Measurements from ENCODE around the gene NUBP1. TPM values are rescaled to one million over a fixed set of nuclear protein-coding genes. Genes with fewer than 3 reads are reported as not detected.

NUBP1 gene
- total RNA-seq (34.0 TPM), polyA plus RNA-seq (ENCODE audit: insufficient read depth in 1 of 8, insufficient read length in 8 of 8, low replicate concordance in 1 of 8) (10 to 100 TPM; 27.0 to 33.5 (median 30.2) TPM)
- long read RNA-seq, donor 1, partial matches to known transcripts: 0 of 1 reads
- long read RNA-seq, donor 1, other reads (novel, unspliced or antisense): 0 of 1 reads
- long read RNA-seq, donor 2, partial matches to known transcripts: 0 of 1 reads
- long read RNA-seq, donor 2, other reads (novel, unspliced or antisense): 0 of 1 reads
- long read RNA-seq, donor 3, transcript NUBP1-201 (11 exons, 1,228 nt): major isoform, 13 of 20 reads
- long read RNA-seq, donor 3, partial matches to known transcripts: 0 of 20 reads
- long read RNA-seq, donor 3, other reads (novel, unspliced or antisense): 5 of 20 reads
- long read RNA-seq, donor 4, partial matches to known transcripts: 0 of 2 reads
- long read RNA-seq, donor 4, other reads (novel, unspliced or antisense): 0 of 2 reads
- long read RNA-seq, donor 5, transcript NUBP1-201 (11 exons, 1,228 nt): major isoform, 10 of 19 reads
- long read RNA-seq, donor 5, partial matches to known transcripts: 8 of 19 reads
- long read RNA-seq, donor 5, other reads (novel, unspliced or antisense): 0 of 19 reads
- long read RNA-seq, donor 6, transcript NUBP1-201 (11 exons, 1,228 nt): major isoform, 14 of 15 reads
- long read RNA-seq, donor 6, partial matches to known transcripts: 0 of 15 reads
- long read RNA-seq, donor 6, other reads (novel, unspliced or antisense): 0 of 15 reads
- long read RNA-seq, donor 7, transcript NUBP1-201 (11 exons, 1,228 nt): major isoform, 8 of 8 reads
- long read RNA-seq, donor 7, partial matches to known transcripts: 0 of 8 reads
- long read RNA-seq, donor 7, other reads (novel, unspliced or antisense): 0 of 8 reads
- long read RNA-seq, donor 8, transcript NUBP1-201 (11 exons, 1,228 nt): major isoform, 7 of 7 reads
- long read RNA-seq, donor 8, partial matches to known transcripts: 0 of 7 reads
- long read RNA-seq, donor 8, other reads (novel, unspliced or antisense): 0 of 7 reads
- long read RNA-seq, donor 9, transcript NUBP1-201 (11 exons, 1,228 nt): major isoform, 5 of 5 reads
- long read RNA-seq, donor 9, partial matches to known transcripts: 0 of 5 reads
- long read RNA-seq, donor 9, other reads (novel, unspliced or antisense): 0 of 5 reads
- long read RNA-seq, donor 10, transcript NUBP1-201 (11 exons, 1,228 nt): major isoform, 8 of 9 reads
- long read RNA-seq, donor 10, partial matches to known transcripts: 0 of 9 reads
- long read RNA-seq, donor 10, other reads (novel, unspliced or antisense): 0 of 9 reads
- long read RNA-seq, donor 11, transcript NUBP1-201 (11 exons, 1,228 nt): major isoform, 5 of 6 reads
- long read RNA-seq, donor 11, partial matches to known transcripts: 0 of 6 reads
- long read RNA-seq, donor 11, other reads (novel, unspliced or antisense): 0 of 6 reads

DNA sequence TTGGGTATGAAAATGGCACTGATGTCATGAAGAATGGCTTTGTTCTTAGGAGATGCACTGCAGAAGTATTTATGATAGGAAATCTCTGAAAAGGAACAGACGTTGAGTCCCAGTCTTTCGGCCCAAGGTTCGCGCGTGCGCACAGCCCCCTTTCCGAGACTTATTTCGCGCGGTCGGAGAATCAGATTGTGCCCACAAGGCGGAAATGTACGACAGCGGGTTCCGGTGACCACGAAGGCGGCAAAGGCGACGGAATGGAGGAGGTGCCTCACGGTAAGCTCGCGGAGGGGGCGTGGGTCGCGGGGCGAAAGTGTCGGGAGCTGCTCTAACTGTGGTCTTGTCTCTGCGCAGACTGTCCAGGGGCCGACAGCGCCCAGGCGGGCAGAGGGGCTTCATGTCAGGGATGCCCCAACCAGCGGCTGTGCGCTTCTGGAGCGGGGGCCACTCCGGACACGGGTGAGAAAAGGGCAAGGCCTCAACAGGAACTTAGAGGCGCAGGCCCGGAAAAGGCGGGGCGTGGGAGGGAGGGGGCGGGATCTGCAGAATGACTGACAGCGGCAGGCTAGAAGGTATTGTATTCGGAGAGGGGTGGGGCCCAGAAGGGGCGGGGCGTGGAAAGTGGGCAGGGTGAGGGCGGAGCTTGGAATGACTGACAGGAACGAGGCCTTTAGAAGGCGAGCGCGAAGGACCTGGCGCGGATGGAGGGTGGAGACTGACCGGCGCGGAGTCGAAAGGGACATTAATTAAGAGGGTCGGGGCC, at the start of gene NUBP1:
Gene NUBP1, plus strand, starts transcription at position 233 of the 760 bp plus-strand sequence. Its CDS starts 22 bp downstream, at position 255.
- Histone ChIP-seq H3K27me3 (ENCODE audit: control insufficient read depth, insufficient read depth, low read length) (no peaks in the 10 kb centered on the region), H3K4me1 (ENCODE audit: control insufficient read depth, insufficient read depth, low read length) (peaks cover 25% of the 10 kb centered on the region), H3K27ac (ENCODE audit: low read length) (peak within 1 kb of the TSS; percentile 99), H3K4me3 (ENCODE audit: low read length) (peak within 1 kb of the TSS; percentile 69), H3K36me3 (ENCODE audit: control insufficient read depth, insufficient read depth, low read length) (peaks cover 21% of the 10 kb centered on the region), H3K9me3 (replicated peaks; ENCODE audit: control insufficient read depth, low read depth, low read length) (no peaks in the 10 kb centered on the region)
- peak; percentile 99 for DNase-seq
- under 1% methylated on average over 57 of the region's 57 CpGs for WGBS (ENCODE audit: insufficient coverage)

DNA sequence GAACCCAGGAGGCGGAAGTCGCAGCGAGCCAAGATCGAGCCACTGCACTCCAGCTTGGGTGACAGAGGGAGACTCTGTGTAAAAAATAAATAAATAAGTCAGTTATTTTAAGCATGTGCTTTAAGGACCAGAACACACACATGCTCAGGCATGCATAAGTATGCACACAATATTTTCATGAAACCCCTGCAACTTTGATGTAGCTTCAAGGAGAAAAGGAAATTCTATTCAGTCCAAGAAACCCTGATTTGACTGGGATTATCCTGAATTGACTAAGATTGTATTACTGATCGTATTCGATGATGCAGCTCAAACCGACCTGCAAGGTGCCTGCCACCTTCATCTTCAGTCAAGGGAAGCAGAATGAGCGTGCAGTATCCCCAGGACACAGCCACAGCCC, 49.8 kb upstream of the NUBP1 start:
- no peaks in the 10 kb centered on the region for H3K36me3 ChIP-seq (ENCODE audit: control insufficient read depth, insufficient read depth, low read length)
- no peaks in the 10 kb centered on the region for H3K4me1 ChIP-seq (ENCODE audit: control insufficient read depth, insufficient read depth, low read length)
- peaks cover 2% of the 10 kb centered on the region for H3K27me3 ChIP-seq (ENCODE audit: control insufficient read depth, insufficient read depth, low read length)
- 93% methylated on average over 6 of the region's 8 CpGs for WGBS (ENCODE audit: insufficient coverage)
- H3K4me3 ChIP-seq (ENCODE audit: low read length): no peak overlapping the region
- no peak for DNase-seq
- no peak overlapping the region for H3K27ac ChIP-seq (ENCODE audit: low read length)
- no peaks in the 10 kb centered on the region for H3K9me3 ChIP-seq (replicated peaks; ENCODE audit: control insufficient read depth, low read depth, low read length)

DNA sequence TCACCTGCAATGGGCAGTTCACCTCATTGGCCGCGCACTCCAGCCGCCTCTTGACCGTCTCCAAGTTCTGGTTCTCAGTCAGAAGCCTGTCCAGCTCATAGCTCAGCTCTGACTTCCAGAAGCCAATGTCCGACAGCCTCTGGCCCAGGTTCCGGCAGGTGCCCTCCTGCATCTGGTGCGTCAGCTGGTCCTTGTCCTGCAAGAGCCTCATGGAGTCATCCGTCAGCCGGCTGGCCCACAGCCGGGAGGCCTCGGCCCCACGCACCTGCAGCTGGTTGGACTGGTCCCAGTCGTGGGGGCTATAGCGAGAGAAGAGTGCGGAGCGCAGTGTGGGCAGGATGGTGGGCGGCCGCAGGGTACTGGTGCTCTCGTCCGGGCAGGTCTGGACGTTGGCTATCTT, 49.3 kb upstream of the NUBP1 start:
- 93% methylated on average over 21 of the region's 21 CpGs for WGBS (ENCODE audit: insufficient coverage)
- no peaks in the 10 kb centered on the region for H3K36me3 ChIP-seq (ENCODE audit: control insufficient read depth, insufficient read depth, low read length)

DNA sequence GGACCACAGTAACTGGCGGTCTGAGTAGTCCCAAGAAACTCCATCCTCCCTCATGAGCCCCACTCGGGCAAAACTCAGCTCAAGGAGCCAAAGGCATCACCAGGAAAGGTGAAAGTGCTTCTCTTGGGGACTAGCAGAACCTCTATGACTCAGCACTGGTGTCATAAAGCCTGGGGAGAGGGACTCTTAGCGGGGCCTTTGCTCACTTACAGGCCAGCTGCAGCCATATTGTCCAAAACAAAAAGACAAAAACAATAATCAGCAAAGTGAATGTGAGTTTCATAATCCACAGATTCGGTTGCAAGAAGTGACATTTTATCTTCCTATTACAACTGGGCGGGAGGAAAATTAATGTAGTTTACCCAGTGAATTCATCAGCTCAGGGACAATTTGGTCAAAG, 48.8 kb upstream of the NUBP1 start, which contains the start of gene TEKT5:
Gene TEKT5, minus strand, starts transcription at position 101 of the 400 bp plus-strand sequence. Its CDS starts 57 bp downstream, at position 44.
- no peak within 1 kb of the TSS for H3K27ac ChIP-seq (ENCODE audit: low read length)
- DNase-seq: no peak
- H3K36me3 ChIP-seq (ENCODE audit: control insufficient read depth, insufficient read depth, low read length): no peaks in the 10 kb centered on the region
- H3K4me1 ChIP-seq (ENCODE audit: control insufficient read depth, insufficient read depth, low read length): no peaks in the 10 kb centered on the region
- peaks cover 2% of the 10 kb centered on the region for H3K27me3 ChIP-seq (ENCODE audit: control insufficient read depth, insufficient read depth, low read length)
- no CpG with 5 or more reads among the region's 5 CpGs for WGBS (ENCODE audit: insufficient coverage)
- H3K4me3 ChIP-seq (ENCODE audit: low read length): no peak within 1 kb of the TSS
- no peaks in the 10 kb centered on the region for H3K9me3 ChIP-seq (replicated peaks; ENCODE audit: control insufficient read depth, low read depth, low read length)

More for the DNA sequence above, 49.3 kb upstream of the NUBP1 start:
- H3K4me1 ChIP-seq (ENCODE audit: control insufficient read depth, insufficient read depth, low read length): no peaks in the 10 kb centered on the region
- no peak overlapping the region for H3K27ac ChIP-seq (ENCODE audit: low read length)
- peaks cover 2% of the 10 kb centered on the region for H3K27me3 ChIP-seq (ENCODE audit: control insufficient read depth, insufficient read depth, low read length)
- DNase-seq: no peak
- no peaks in the 10 kb centered on the region for H3K9me3 ChIP-seq (replicated peaks; ENCODE audit: control insufficient read depth, low read depth, low read length)
- H3K4me3 ChIP-seq (ENCODE audit: low read length): no peak overlapping the region

DNA sequence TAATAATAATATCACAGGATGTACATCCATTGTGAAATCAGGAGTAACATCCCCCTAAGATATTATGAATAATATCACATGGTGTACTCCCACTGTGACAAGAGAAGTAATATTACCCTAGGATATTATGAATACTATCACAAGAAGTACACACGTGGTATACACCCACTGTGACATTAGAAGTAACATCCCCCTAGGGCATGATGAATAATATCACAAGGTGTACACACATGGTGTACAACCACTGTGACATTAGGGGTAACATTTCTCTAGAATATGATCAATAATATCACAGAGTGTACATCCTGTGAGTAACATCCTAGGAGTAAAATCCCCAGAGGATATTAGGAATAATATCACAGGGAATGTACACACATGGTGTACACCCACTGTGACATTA, 43.9 kb upstream of the NUBP1 start:
- no CpG with 5 or more reads among the region's 1 CpG for WGBS (ENCODE audit: insufficient coverage)
- no peaks in the 10 kb centered on the region for H3K27me3 ChIP-seq (ENCODE audit: control insufficient read depth, insufficient read depth, low read length)

DNA sequence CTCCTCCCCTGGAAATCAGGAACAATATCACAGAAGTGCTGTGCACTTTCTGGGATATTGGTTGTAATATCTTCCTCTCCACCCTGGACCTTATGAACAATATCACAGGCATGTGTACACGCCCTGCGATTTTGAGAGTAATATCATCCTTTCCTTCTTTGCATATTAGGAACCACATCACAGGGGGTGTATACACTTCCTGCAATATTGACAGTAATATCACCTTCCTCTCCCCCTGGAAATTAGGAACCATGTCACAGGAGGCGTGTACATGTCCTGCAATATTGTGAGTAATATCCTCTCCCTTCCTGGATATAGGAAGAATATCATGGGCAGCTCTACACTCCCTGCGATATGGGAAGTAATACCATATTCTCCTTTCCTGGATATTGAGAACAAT, 34.7 kb upstream of the NUBP1 start:
- Histone ChIP-seq H3K27me3 (ENCODE audit: control insufficient read depth, insufficient read depth, low read length) (no peaks in the 10 kb centered on the region), H3K27ac (ENCODE audit: low read length) (no peak overlapping the region), H3K9me3 (replicated peaks; ENCODE audit: control insufficient read depth, low read depth, low read length) (no peaks in the 10 kb centered on the region), H3K4me3 (ENCODE audit: low read length) (no peak overlapping the region), H3K36me3 (ENCODE audit: control insufficient read depth, insufficient read depth, low read length) (no peaks in the 10 kb centered on the region), H3K4me1 (ENCODE audit: control insufficient read depth, insufficient read depth, low read length) (no peaks in the 10 kb centered on the region)
- WGBS (ENCODE audit: insufficient coverage): 70% methylated on average over 2 of the region's 4 CpGs
- DNase-seq: no peak

More for the DNA sequence above, 43.9 kb upstream of the NUBP1 start:
- no peaks in the 10 kb centered on the region for H3K4me1 ChIP-seq (ENCODE audit: control insufficient read depth, insufficient read depth, low read length)
- H3K4me3 ChIP-seq (ENCODE audit: low read length): no peak overlapping the region
- H3K9me3 ChIP-seq (replicated peaks; ENCODE audit: control insufficient read depth, low read depth, low read length): no peaks in the 10 kb centered on the region
- no peak for DNase-seq
- H3K36me3 ChIP-seq (ENCODE audit: control insufficient read depth, insufficient read depth, low read length): no peaks in the 10 kb centered on the region
- H3K27ac ChIP-seq (ENCODE audit: low read length): no peak overlapping the region

DNA sequence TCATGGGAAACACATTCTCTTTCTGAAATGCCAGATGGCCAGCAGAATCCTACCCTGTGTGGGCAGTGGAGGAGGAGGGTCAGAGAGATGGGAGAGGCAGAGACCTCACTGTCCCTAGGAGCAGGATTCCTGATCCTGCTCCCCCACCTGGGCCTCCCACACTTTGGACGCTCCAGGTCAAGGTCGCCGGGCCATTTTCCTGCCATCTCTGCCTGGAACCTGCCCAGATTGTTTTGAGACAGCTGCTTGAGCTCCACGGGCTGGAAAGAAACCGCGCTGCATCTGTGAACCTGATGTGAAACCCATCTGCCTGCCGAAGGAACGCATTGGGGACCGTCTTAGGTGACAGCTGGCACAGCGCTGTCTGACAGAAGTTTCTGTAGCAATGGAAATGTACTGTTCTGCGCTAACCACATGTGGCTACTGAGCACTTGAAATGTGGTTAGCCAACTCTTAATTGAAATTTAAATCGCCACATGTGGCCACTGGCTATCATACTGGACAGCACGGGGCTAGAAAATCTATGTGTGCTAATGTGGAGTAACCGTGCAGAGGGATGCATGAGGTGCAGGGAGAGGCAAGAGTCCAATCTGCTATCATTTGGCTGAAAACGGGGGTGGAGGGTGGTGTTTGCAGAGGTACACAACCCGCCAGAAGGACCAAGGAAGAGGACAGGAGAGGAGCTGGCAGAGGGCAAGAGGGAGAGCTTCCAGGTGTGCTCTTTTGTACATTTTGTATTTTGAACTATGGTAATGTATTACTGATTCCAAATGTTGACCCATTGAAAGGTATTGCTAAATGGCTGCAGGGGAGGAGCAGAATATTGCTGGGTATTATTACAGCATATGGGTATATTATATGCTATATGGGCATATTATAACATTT, 15.4 kb upstream of the NUBP1 start:
- Histone ChIP-seq H3K4me3 (ENCODE audit: low read length) (no peak overlapping the region), H3K27me3 (ENCODE audit: control insufficient read depth, insufficient read depth, low read length) (no peaks in the 10 kb centered on the region), H3K4me1 (ENCODE audit: control insufficient read depth, insufficient read depth, low read length) (peaks cover 18% of the 10 kb centered on the region), H3K27ac (ENCODE audit: low read length) (no peak overlapping the region), H3K9me3 (replicated peaks; ENCODE audit: control insufficient read depth, low read depth, low read length) (no peaks in the 10 kb centered on the region), H3K36me3 (ENCODE audit: control insufficient read depth, insufficient read depth, low read length) (no peaks in the 10 kb centered on the region)
- 35% methylated on average over 16 of the region's 16 CpGs for WGBS (ENCODE audit: insufficient coverage)
- DNase-seq: peak; percentile 44

DNA sequence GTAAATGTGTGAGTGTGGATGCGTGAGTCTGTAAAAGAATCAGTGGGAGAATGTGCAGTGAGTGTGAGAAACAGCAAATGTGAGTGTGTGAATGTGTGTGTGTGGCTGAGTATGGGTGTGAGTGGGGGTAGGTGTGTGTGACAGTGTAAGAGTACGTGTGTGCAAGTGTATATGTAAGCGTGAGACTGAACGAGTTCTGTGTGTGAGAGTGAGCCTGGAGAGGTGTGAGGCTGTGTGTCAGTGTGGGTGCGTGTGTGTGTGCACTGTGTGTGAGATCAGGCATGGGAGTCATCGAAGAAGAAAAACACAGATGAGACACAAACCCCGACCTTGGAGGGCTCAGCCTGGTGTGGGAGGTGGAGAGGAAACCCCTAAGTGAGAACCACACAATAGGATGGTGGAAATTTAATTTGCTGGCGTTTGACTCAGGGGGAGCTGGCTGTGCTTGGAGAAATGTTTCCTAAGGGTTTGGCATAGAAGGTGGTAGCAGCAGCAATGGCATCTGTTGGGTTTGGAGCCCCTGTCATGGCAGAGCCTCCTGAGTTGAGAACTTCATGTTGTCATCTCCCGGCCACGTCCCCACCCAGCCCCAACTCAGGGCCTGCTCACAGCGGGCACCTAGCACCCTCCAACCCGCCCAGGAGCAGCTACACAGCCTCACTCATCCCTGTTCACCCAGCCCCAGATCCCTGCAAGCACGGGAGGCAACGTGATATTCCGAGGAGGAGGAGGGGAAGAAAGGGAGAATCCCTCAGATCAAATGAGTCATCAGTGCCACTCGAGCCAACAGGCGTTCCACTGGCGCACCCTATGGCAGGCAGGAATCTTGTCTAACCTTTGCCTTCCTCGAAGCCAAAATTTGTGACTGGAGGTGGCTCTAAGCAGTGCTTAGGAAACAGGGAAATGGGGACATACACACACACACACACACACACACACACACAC, 14.3 kb upstream of the NUBP1 start:
- no peak overlapping the region for H3K27ac ChIP-seq (ENCODE audit: low read length)
- 71% methylated on average over 10 of the region's 19 CpGs for WGBS (ENCODE audit: insufficient coverage)
- H3K27me3 ChIP-seq (ENCODE audit: control insufficient read depth, insufficient read depth, low read length): no peaks in the 10 kb centered on the region
- DNase-seq: no peak
- H3K4me1 ChIP-seq (ENCODE audit: control insufficient read depth, insufficient read depth, low read length): peaks cover 18% of the 10 kb centered on the region
- H3K36me3 ChIP-seq (ENCODE audit: control insufficient read depth, insufficient read depth, low read length): no peaks in the 10 kb centered on the region
- H3K4me3 ChIP-seq (ENCODE audit: low read length): no peak overlapping the region
- no peaks in the 10 kb centered on the region for H3K9me3 ChIP-seq (replicated peaks; ENCODE audit: control insufficient read depth, low read depth, low read length)

Measured in muscle of leg (tissue), 16 donors.